Activated T-cell treated with anti-CD3 and anti-CD28 coated beads for 1 hour (primary cell): ENCODE measurements around the gene ARX.

Experiments used
- DNase-seq: peaks from one replicate; pipeline ENCODE4 v3.0.0-alpha.2; 2020; ENCODE audit warnings: low read depth

ARX gene

GRCh38 chrX:25016938-25017598, 1.3 kb upstream of the ARX start:
- DNase-seq: no peak

- no peak for DNase-seq
Measured at GRCh38 chrX:25016361-25016671, 551 bp upstream of the ARX start.

GRCh38 chrX:25014366-25014838, 1.4 kb downstream of the ARX start:
- DNase-seq: no peak

- no peak for DNase-seq
Measured at GRCh38 chrX:25013632-25014365, 2.0 kb downstream of the ARX start.

GRCh38 chrX:25012793-25013631, 2.8 kb downstream of the ARX start:
- no peak for DNase-seq

DNA sequence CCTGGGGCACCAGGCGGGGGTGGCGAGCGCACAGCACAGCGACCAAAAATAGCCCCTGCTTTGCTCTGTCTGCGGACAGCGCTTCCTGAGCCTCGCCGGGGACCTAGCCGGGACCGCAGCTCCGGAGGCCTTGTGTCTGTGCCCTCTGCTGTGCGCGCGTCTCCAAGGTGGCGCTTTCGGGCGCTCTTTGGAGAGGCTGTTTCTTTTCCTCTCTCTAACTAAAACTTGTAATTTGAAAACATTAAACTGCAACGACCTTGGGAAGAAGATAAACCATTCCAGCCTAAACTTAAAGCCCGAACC, 3.4 kb downstream of the ARX start:
- no peak for DNase-seq

- DNase-seq: no peak
Measured at GRCh38 chrX:25011589-25012432, 4.0 kb downstream of the ARX start.

- DNase-seq: no peak
Measured at GRCh38 chrX:25010784-25011588, 4.8 kb downstream of the ARX start.

DNA sequence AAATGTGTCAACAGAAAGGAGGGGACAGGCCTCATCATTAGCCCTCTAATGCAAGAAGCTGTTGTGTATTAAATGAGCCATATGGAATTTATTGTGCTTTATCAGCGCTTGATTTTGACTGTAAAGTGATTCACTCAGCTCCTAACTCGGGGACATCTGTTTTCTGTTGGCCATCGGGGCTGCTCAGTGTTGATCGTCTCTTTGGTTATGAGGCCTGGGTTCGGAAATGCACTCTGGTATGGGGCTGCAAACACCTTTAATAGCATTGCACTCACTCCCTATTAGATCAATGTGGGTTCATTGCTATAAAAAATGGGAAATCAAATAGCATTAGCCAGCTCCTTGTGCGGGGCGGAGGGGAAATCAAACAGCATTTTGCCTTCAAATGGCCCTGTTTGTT, 6.4 kb downstream of the ARX start:
- no peak for DNase-seq

GRCh38 chrX:25007059-25008053, 8.4 kb downstream of the ARX start:
- no peak for DNase-seq

DNA sequence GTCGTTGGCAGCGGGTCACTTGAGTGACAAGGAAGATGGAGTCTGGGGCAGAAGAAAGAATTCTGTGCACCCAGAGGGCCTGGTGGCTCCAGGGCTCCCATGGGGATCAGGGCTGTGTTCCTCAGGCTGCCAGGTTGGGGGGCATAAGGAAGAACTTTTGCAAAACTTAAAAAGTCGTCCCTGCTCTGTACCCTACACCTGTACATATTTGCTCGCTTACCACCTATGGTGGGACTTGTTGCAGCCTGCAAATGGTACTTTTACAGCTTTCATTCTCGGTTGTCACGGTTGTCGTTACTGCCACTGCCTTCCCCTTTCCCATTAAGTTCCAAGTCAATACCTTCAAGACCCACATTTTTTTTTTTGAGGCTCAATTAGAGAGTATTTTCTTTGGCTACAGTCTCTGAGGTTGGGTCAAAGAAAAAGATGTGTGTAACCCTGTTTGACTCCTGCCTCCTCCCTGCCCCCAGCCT, 9.1 kb downstream of the ARX start:
- DNase-seq: no peak

GRCh38 chrX:25005382-25006185, 10.2 kb downstream of the ARX start:
- DNase-seq: no peak

DNA sequence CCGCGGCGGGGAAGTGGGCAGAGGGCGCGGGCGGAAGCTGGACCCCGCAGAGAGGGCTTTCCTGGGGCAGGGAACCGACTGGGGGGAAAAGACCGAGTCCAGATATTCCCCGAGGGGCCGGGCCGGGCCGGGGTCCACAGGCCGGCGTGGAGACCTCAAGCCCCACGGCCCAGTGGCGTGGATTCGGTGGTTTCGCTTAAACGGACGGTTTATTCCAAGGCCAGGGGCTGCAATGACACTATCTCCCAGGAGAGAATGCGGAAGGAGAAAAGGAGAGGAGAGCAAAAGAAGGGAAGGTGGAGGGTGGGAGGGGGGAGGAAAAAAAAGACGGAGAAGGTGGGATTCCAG, 10.8 kb downstream of the ARX start:
- no peak for DNase-seq

GRCh38 chrX:25004485-25005032, 11.2 kb downstream of the ARX start:
- no peak for DNase-seq

DNA sequence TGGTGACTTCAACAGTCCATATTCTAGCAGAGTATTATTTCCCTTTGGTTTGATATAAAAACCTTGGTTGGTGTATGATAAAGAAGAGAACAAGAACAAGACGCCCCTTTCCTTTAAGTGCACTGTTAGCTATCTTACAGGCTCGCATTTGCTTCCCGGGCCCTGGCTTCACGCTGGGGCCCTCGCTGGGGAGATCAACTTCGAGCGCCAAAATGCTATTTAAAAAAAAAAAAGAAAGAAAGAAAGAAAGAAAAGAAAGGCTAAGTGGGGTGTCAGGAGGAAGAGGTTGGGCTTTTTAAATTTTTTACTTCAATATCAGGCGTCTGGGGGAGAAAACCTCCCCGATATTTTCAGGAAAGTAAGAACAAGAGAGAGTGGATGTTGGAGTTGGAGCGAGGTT, 11.7 kb downstream of the ARX start:
- DNase-seq: no peak

DNA sequence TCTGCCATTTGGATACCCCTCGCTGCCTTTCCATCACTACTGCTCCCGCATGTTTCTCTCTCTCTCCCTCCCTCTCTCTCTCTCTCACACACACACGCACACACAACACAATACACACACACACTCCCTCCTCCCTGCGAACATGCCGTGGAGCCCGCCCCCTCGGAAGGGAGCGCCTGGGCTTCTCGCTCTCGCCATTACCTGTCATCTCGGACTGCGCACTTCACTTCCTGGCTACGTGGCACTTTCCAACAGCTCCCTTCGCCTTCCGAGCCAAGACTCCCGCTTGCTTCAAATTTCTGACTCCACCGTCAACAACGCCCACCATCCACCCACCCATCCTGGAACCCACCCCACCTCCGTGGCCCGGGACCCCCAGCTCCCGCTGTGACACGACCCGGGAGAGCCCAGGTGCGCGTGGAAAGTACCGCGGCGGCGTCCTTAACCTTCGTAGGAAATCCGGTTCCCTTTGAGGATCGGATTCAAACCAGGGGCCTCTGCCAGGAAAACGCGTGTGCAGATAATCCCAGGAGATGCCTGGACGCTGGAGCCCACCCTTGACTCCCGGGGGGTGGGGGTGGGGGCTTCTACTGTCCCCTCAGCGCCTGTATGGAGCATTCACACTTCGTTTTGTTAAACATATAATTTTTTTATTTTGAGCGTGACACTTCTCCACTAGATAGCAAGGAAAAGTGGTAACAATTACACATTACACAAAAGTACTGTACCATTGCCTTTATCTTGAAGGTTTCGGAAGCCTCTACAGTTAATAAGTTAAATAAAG, 12.5 kb downstream of the ARX start:
- DNase-seq: no peak

DNA sequence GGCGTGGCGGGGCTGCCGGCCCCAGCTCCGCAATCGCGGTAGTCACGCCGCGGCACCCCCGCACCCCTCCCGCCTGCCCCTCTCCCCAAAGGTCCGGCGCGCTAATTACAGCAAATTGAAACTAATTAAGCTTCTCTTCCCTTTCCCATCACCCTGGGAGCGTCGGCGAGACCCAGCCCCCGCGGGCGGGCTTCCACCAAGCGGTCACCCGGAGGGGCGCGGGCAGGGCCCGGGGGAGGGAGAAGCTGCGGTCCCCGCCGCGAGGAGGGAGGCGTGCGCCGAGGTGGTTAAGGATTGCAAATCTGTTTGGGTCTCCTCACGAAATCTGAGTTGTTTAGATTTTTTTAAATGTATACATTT, 13.1 kb downstream of the ARX start:
- DNase-seq: no peak
